GM12878 (cell line): ENCODE measurements around the gene METRNL. TPM values are rescaled to one million over a fixed set of nuclear protein-coding genes. Genes with fewer than 3 reads are reported as not detected.

ENCODE experiments used
- ATAC-seq: fragments of 200-7000 bp; cut with Tn5 transposase; 3 replicates; pipeline ENCODE4 v1.9.1; 2020; ENCODE audit warnings: mild to moderate bottlenecking, moderate library complexity
- BruUV-seq: library from RNA; stranded (reverse); fragments of 400-500 nt; replicated peaks from 2 replicates; lab custom pipeline; 2021; lab: Mats Ljungman, UMichigan
- CTCF ChIA-PET: fragments of 300-600 bp; sonication (Branson Sonifier 250); formaldehyde crosslinking; extraction: SDS; loops from one replicate; lab custom pipeline; 2021; ENCODE audit warnings: inconsistent platforms; lab: Yijun Ruan, JAX
- POLR2A ChIA-PET: fragments of 350-600 bp; formaldehyde crosslinking; extraction: SDS; loops from one replicate; lab custom pipeline; 2021; ENCODE audit warnings: inconsistent platforms; lab: Charles Lee
- RAD21 ChIA-PET: fragments of 300-600 bp; sonication (Branson Sonifier 250); formaldehyde crosslinking; loops from one replicate; lab custom pipeline; 2023; ENCODE audit warnings: antibody characterized with exemption; ENCODE audit not compliant: unreplicated experiment; lab: Charles Lee
- SMC1A ChIA-PET: fragments of 300-600 bp; sonication (Branson Sonifier 250); formaldehyde crosslinking; loops from one replicate; lab custom pipeline; 2023; ENCODE audit not compliant: unreplicated experiment, uncharacterized antibody; lab: Charles Lee
- DNase-seq: peaks from one replicate; pipeline ENCODE4 v3.0.0-alpha.2; 2011; ENCODE audit warnings: low read depth, low spot score
- FAIRE-seq: peaks from 3 replicates; lab custom pipeline; 2011; peaks lifted over from hg19 to GRCh38; lab: Jason Lieb, UNC
- H2AFZ ChIP-seq: 2 replicates; pipeline ENCODE4 v1.6.0; 2011; ENCODE audit warnings: low read depth, low read length, control low read depth; ENCODE audit not compliant: control insufficient read depth
- H3K27ac ChIP-seq: 2 replicates; pipeline ENCODE4 v1.5.1; 2011; ENCODE audit warnings: control low read depth; ENCODE audit not compliant: control insufficient read depth, insufficient read depth
- H3K27me3 ChIP-seq, 2 experiments: replicated peaks in 1 of 2; 2 replicates each; pipeline versions ENCODE4 v1.6.0 to v1.6.1; 2011; ENCODE audit warnings: low read length in 1 of 2; ENCODE audit not compliant: control insufficient read depth in 2 of 2, insufficient read depth in 2 of 2
- H3K36me3 ChIP-seq, 2 experiments: 2 replicates each; pipeline ENCODE4 v1.5.1; 2011; ENCODE audit warnings: low read length in 1 of 2; ENCODE audit not compliant: control insufficient read depth in 2 of 2, insufficient read depth in 2 of 2
- H3K4me1 ChIP-seq: 2 replicates; pipeline ENCODE4 v1.6.1; 2011; ENCODE audit warnings: mild to moderate bottlenecking, low read length, moderate library complexity, mixed read lengths; ENCODE audit not compliant: control insufficient read depth, insufficient read depth
- H3K4me2 ChIP-seq: 2 replicates; pipeline ENCODE4 v1.6.0; 2011; ENCODE audit warnings: control low read depth; ENCODE audit not compliant: control insufficient read depth, insufficient read depth
- H3K4me3 ChIP-seq: fragments of 200-600 bp; sonication (generic); 2 replicates; pipeline ENCODE4 v1.5.1; 2016
- H3K79me2 ChIP-seq: 2 replicates; pipeline ENCODE4 v1.6.0; 2011; ENCODE audit warnings: low read length; ENCODE audit not compliant: control insufficient read depth, insufficient read depth
- H3K9ac ChIP-seq: 2 replicates; pipeline ENCODE4 v1.8.0; 2011; ENCODE audit warnings: low read length, control low read depth, mixed read lengths; ENCODE audit not compliant: control insufficient read depth, insufficient read depth
- H3K9me3 ChIP-seq: replicated peaks from 3 replicates; pipeline ENCODE4 v1.5.1; 2011; ENCODE audit warnings: mild to moderate bottlenecking, low read length; ENCODE audit not compliant: control insufficient read depth, insufficient read depth
- H4K20me1 ChIP-seq: 2 replicates; pipeline ENCODE4 v1.6.0; 2011; ENCODE audit not compliant: control insufficient read depth, insufficient read depth
- BMI1 ChIP-seq: fragments of 450-650 bp; IDR thresholded peaks from 2 replicates; pipeline ENCODE4 v1.6.1; 2016; ENCODE audit warnings: mild to moderate bottlenecking, moderate library complexity, borderline replicate concordance
- CUX1 ChIP-seq: IDR thresholded peaks from 2 replicates; pipeline ENCODE4 v1.6.1; 2012; ENCODE audit warnings: improper control_type of control experiment, low read depth, low read length; ENCODE audit not compliant: insufficient replicate concordance
- E4F1 ChIP-seq: fragments of 450-650 bp; IDR thresholded peaks from 2 replicates; pipeline ENCODE4 v1.6.1; 2018; ENCODE audit warnings: borderline replicate concordance, mild to moderate bottlenecking; ENCODE audit not compliant: partially characterized antibody
- KDM1A ChIP-seq: fragments of 200-600 bp; sonication (generic); IDR thresholded peaks from 2 replicates; pipeline ENCODE4 v1.6.1; 2016; ENCODE audit warnings: borderline replicate concordance
- MTA2 ChIP-seq: fragments of 450-650 bp; IDR thresholded peaks from 2 replicates; pipeline ENCODE4 v1.6.1; 2016; ENCODE audit warnings: low read depth, mild to moderate bottlenecking, moderate library complexity
- NR2C2 ChIP-seq: IDR thresholded peaks from 2 replicates; pipeline ENCODE4 v1.6.1; 2011; ENCODE audit warnings: borderline replicate concordance, low read depth; ENCODE audit not compliant: control insufficient read depth, insufficient read length
- SPI1 ChIP-seq: IDR thresholded peaks from 2 replicates; pipeline ENCODE4 v1.6.1; 2011; ENCODE audit warnings: low read depth, mild to moderate bottlenecking, low read length, moderate library complexity, borderline replicate concordance; ENCODE audit not compliant: insufficient read depth
- TCF12 ChIP-seq: IDR thresholded peaks from 2 replicates; pipeline ENCODE4 v1.6.1; 2011; ENCODE audit warnings: low read depth, mild to moderate bottlenecking, low read length
- YBX1 ChIP-seq: fragments of 450-650 bp; IDR thresholded peaks from 2 replicates; pipeline ENCODE4 v1.6.1; 2016; ENCODE audit warnings: antibody characterized with exemption
- ZBTB11 ChIP-seq: fragments of 450-650 bp; formaldehyde crosslinking; IDR thresholded peaks from 2 replicates; pipeline ENCODE4 v1.5.0; 2022; ENCODE audit warnings: mild to moderate bottlenecking, missing genetic modification characterization
- WGBS: methylation state at CpG from one replicate; pipeline ENCODE4 v1.1.6; 2016; ENCODE audit warnings: low lambda C conversion rate; ENCODE audit not compliant: insufficient replicate concordance, insufficient coverage; ENCODE audit errors: missing lambda C conversion rate; 5-methylcytosine and 5-hydroxymethylcytosine counted together
- in situ Hi-C: fragments of 300-500 bp; cut with MboI; formaldehyde crosslinking; loops from 9 replicates; pipeline ENCODE4 v1.14.3; 2018; ENCODE audit warnings: mixed read lengths
- intact Hi-C: fragments of 100-400 bp; cut with micrococcal nuclease; formaldehyde crosslinking; loops from one replicate; pipeline ENCODE4 v1.14.2; 2022; ENCODE audit not compliant: unreplicated experiment
- polyA plus RNA-seq, 11 experiments: library from polyadenylated mRNA; depleted of rRNA in 4 of 11; unstranded in 6 of 11; stranded (reverse) in 5 of 11; fragments of >200 nt; fragmentation: Nextera tagmentation in 4 of 11; fragmentation: Illumina TruSeq in 1 of 11; extraction: Ambion mirVana in 4 of 11; extraction: Trizol in 1 of 11; gene quantifications; 1 replicate in 1 of 11; 2 replicates in 10 of 11; pipeline versions ENCODE4 v1.2.1 to v1.2.3, GENCODE V29; 2011 to 2016; ENCODE audit warnings: inconsistent platforms in 2 of 11, missing spikeins in 2 of 11, low read depth in 1 of 11
- total RNA-seq, 4 experiments: library from RNA; depleted of rRNA in 3 of 4; stranded (reverse); fragments of >200 nt in 3 of 4; fragmentation: Illumina TruSeq in 1 of 4; extraction: Trizol in 1 of 4; gene quantifications; 2 replicates each; pipeline versions ENCODE4 v1.2.1 to v1.2.3, GENCODE V29; 2013 to 2021

The METRNL gene
- total and polyA plus RNA-seq, 10 of the 15 experiments (the other 5 are each of a cell fraction or from before 2014, with no cell fraction given), result 0.05 to 3.7 (median 0.48) TPM; not detected in 2

GRCh38 chr17:83138820-83139219, 59.4 kb downstream of the METRNL start:
- H3K79me2 ChIP-seq, result no peaks in the 10 kb centered on the region
- H3K27me3 ChIP-seq, result 0 out of 4 replicates have a peak, but pooled peaks cover 0 to 1% of the 10 kb centered on the region in 2 experiments
- no peaks in the 10 kb centered on the region for H3K36me3 ChIP-seq
- SMC1A ChIA-PET, result no interaction called here
- no peak overlapping the region for H3K9ac ChIP-seq
- H3K4me3 ChIP-seq, result no peak overlapping the region
- no peaks in the 10 kb centered on the region for H4K20me1 ChIP-seq
- no peak overlapping the region for H3K4me2 ChIP-seq
- H3K4me1 ChIP-seq, result no peaks in the 10 kb centered on the region
- DNase-seq, result no peak
- no peak for FAIRE-seq
- 12% methylated on average over 3 of the region's 3 CpGs for WGBS
- no peaks in the 10 kb centered on the region; the same call in 2 of the 3 replicates for H3K9me3 ChIP-seq
- POLR2A ChIA-PET, result no interaction called here
- no TSS peak for BruUV-seq
- H3K27ac ChIP-seq, result no peak overlapping the region
- intact Hi-C loops (no loop called here), in situ Hi-C loops (no loop called here)
- H2AFZ ChIP-seq, result no peak overlapping the region
- ATAC-seq, result no peak
- CTCF ChIA-PET, result interaction anchor here (1.4 kb wide), 1 partner anchor 16 kb away, joined by 5 read pairs; no protein-coding TSS in a partner anchor
- RAD21 ChIA-PET, result no interaction called here
- no peak for TF ChIP-seq MTA2
- TF ChIP-seq YBX1, result no peak
- no peak for TF ChIP-seq ZBTB11 (CRISPR knock-in tag)
- no peak for TF ChIP-seq KDM1A
- no peak for TF ChIP-seq E4F1
- no peak for TF ChIP-seq SPI1
- TF ChIP-seq NR2C2, result no peak
- no peak for TF ChIP-seq CUX1
- no peak for TF ChIP-seq TCF12
- no peak for TF ChIP-seq BMI1
